ENCODE data around the gene RHBDL1. TPM values are rescaled to one million over a fixed set of nuclear protein-coding genes. Genes with fewer than 3 reads are reported as not detected.

RHBDL1 gene
- total and polyA plus RNA-seq, 7 donors: 0.06 to 0.42 (median 0.13) TPM

DNA sequence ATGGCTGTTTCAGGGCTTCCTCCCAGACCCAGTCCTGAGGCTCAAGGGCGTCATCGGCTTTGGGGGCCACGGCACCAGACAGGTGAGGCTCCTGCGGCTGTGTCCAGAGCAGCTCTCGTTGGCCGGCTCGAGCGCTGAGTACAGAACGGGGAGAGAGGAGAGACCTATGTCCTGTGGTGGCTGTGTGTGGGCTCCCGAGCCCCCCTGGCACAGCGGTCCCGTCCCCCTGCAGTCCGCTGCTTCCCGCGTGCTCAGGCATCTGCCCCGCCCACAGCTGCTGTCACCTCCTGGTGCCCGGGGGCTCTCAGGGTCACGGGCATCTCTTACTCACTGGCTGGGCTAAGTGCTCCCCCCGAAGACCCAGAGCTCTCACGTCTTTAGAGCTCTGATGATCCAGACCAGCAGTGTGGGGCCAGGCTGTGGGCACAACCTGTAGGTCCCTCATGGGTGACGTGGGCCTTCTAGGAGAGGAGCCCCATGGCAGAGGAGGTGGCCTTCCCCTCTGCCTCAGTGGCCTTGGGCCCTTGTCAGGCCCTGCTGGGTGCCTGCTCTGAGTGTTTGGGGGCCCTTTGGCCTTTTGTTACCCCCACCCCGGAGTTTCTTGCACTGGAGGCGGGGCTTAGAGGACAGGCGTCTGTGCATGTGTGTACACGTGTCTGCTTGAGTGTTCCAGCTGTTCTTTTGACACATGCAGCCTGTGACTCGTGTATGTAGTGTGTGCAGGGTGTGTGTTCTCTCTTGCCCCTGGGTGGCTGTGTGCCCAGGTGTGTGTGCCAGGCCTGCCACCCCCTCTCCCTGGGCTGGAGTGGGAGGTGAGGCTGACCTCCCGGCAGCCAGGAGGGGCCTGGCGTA, 22.8 kb upstream of the RHBDL1 start:
- DNase-seq (no peak), ATAC-seq (no peak)
- intact Hi-C loops (cut with DNase I): no loop called here
- peaks cover 16% of the 10 kb centered on the region for H3K4me1 ChIP-seq
- H3K4me3 ChIP-seq: no peak overlapping the region
- WGBS, 3 donors: 83 to 91% (median 84%) methylated on average over 23 to 28 of the region's 28 CpGs
- TF ChIP-seq, protein P1, sequence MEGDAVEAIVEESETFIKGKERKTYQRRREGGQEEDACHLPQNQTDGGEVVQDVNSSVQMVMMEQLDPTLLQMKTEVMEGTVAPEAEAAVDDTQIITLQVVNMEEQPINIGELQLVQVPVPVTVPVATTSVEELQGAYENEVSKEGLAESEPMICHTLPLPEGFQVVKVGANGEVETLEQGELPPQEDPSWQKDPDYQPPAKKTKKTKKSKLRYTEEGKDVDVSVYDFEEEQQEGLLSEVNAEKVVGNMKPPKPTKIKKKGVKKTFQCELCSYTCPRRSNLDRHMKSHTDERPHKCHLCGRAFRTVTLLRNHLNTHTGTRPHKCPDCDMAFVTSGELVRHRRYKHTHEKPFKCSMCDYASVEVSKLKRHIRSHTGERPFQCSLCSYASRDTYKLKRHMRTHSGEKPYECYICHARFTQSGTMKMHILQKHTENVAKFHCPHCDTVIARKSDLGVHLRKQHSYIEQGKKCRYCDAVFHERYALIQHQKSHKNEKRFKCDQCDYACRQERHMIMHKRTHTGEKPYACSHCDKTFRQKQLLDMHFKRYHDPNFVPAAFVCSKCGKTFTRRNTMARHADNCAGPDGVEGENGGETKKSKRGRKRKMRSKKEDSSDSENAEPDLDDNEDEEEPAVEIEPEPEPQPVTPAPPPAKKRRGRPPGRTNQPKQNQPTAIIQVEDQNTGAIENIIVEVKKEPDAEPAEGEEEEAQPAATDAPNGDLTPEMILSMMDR (IDR thresholded peaks at IDR 0.05): no peak
- H3K27me3 ChIP-seq (ENCODE audit: insufficient read depth in 3 of 3, low read length in 2 of 3): no peaks in the 10 kb centered on the region
- H3K9me3 ChIP-seq: no peaks in the 10 kb centered on the region
- H3K36me3 ChIP-seq (ENCODE audit: insufficient read depth in 1 of 2, low read depth in 1 of 2): peaks cover 0 to 6% of the 10 kb centered on the region in 2 donors
- H3K27ac ChIP-seq: no peak overlapping the region

DNA sequence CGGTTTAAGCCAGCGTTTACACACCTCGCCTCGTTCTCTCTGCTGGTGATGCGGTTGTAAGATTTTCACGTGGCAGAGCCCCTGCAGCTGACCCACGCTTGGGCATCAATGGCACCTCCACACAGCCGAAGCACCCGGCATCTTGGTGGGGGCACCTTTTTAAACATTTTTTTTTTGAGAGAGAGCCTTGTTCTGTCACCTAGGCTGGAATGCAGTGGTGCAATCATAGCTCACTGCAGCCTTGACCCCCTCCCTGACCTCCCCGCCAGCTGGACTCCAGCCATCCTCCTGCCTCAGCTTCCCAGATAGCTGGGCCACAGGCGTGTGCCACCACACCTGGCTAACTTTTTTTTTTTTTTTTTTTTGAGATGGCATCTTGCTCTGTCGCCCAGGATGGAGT, 21.4 kb upstream of the RHBDL1 start:
- no peak for DNase-seq
- H3K36me3 ChIP-seq (ENCODE audit: insufficient read depth in 1 of 2, low read depth in 1 of 2): peaks cover 0 to 6% of the 10 kb centered on the region in 2 donors
- H3K27ac ChIP-seq: no peak overlapping the region
- H3K4me1 ChIP-seq: peaks cover 5% of the 10 kb centered on the region
- 79 to 89% (median 86%) methylated on average over 11 to 12 of the region's 12 CpGs for WGBS, 3 donors
- H3K9me3 ChIP-seq: no peaks in the 10 kb centered on the region
- H3K4me3 ChIP-seq: no peak overlapping the region
- intact Hi-C loops (cut with DNase I): no loop called here
- TF ChIP-seq, protein P1 (IDR thresholded peaks at IDR 0.05): no peak
- no peaks in the 10 kb centered on the region for H3K27me3 ChIP-seq (ENCODE audit: insufficient read depth in 3 of 3, low read length in 2 of 3)
- no peak for ATAC-seq

DNA sequence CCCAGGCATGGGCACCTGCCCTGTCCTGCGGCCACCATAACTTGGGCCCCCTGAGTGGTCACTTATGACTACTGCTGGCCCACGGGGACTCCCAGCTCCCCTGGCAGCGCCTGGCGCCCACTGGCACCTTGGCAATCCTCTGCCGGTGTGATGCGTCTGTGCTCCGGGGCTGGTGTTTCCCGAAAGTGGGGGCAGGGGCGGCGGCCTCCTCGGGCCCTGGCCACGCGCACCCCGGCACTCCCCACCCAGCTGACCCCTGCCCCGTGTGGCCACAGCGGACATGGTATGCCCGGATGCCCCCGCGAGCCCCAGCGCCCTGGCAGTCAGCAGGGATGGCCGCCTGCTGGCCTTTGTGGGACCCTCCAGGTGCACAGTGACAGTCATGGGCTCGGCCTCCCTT, 18.0 kb upstream of the RHBDL1 start:
- no peaks in the 10 kb centered on the region for H3K9me3 ChIP-seq
- WGBS, 3 donors: 93 to 95% (median 95%) methylated on average over 22 of the region's 22 CpGs
- H3K36me3 ChIP-seq (ENCODE audit: insufficient read depth in 1 of 2, low read depth in 1 of 2): peaks cover 0 to 6% of the 10 kb centered on the region in 2 donors
- TF ChIP-seq, protein P1 (IDR thresholded peaks at IDR 0.05): no peak
- DNase-seq (no peak), ATAC-seq (no peak)
- intact Hi-C loops (cut with DNase I): no loop called here
- no peaks in the 10 kb centered on the region for H3K27me3 ChIP-seq (ENCODE audit: insufficient read depth in 3 of 3, low read length in 2 of 3)
- H3K27ac ChIP-seq: no peak overlapping the region
- peaks cover 11% of the 10 kb centered on the region for H3K4me1 ChIP-seq
- H3K4me3 ChIP-seq: no peak overlapping the region

DNA sequence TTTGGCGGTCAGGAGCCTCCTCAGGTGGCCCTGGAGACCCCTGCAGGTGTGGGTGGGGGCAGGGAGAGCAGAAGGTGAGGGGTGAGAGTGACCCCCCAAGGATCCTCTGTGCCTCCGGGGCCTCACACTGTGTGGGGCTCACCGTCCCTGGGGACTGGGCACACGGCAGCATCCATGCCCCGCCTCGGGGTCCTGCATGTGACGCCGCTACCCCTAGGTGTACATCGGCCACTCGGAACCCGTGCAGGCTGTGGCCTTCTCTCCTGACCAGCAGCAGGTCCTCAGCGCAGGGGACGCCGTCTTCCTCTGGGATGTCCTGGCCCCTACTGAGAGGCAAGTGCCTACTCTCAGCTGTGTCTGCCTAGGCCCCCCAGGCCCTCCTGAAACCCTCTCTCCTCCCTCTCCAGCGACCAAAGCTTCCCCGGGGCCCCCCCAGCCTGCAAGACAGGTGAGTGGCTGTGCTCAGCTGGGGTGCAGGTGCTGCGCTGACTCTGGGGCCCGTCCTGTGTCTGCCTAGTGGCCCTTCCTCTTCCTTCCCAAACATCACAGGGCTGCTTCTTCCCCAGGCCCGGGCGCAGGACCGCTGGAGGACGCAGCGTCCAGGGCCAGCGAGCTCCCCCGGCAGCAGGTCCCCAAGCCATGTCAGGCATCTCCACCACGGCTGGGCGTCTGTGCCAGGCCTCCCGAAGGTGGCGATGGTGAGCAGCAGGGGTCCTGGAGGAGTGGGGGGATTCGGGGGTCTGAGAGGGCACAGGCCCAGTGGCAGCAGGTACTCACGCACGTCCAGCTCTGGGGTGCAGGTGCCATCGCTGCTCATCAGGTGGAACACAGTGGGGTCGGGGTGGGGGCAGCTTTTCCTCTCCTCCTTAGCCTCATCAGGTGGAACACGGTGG, 16.5 kb upstream of the RHBDL1 start:
- WGBS, 3 donors: 90 to 92% (median 90%) methylated on average over 30 to 35 of the region's 35 CpGs
- Histone ChIP-seq H3K27ac (no peak overlapping the region), H3K9me3 (no peaks in the 10 kb centered on the region), H3K4me1 (peaks cover 11% of the 10 kb centered on the region), H3K36me3 (ENCODE audit: insufficient read depth in 1 of 2, low read depth in 1 of 2) (peaks cover 0 to 6% of the 10 kb centered on the region in 2 donors), H3K4me3 (no peak overlapping the region), H3K27me3 (ENCODE audit: insufficient read depth in 3 of 3, low read length in 2 of 3) (no peaks in the 10 kb centered on the region)
- intact Hi-C loops (cut with DNase I): loop anchor here in 1 of 2 donors (1.0 kb wide), 1 partner anchor 20 kb away; no protein-coding TSS in a partner anchor
- TF ChIP-seq, protein P1 (IDR thresholded peaks at IDR 0.05): no peak
- ATAC-seq: no peak
- DNase-seq: no peak
